KBM-7 (cell line): ENCODE measurements around the gene EPB41L2.
A peak's percentile ranks its signal among the peaks of the same experiment; 100 is the strongest.

ENCODE experiments used
- DNase-seq: peaks from one replicate; pipeline ENCODE4 v3.0.0-alpha.2; 2015
- in situ Hi-C: fragments of 300-500 bp; cut with MboI; formaldehyde crosslinking; loops from 2 replicates; pipeline ENCODE4 v1.14.3; 2020; ENCODE audit warnings: low sequenced_read_pairs, low pct_unique_long_range_greater_than_20kb, mixed read lengths

Gene EPB41L2

DNA sequence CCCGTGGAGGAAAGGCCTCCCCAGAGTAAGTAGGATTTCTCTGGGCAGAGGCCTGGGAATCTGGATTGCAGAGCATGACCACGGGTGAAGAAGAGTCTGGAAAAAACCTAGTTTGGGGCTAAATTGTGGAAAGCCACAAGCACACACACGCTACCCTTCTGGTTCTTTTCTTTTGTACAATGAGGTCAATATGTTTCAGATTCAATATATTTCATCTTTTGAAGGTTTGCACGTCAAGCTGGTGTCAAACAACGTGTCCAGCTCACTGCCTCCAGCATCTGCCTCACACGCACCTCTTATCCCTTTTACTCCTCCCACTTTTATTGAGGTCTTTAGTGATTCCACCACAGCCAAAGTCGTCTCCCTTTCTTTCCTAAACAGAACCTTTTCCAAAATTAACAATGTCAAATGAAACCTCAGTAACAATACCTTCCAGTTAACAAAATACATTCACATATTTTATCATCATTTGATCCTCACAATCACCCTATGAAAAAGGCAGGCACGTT, 773 bp upstream of the EPB41L2 start:
- DNase-seq = no peak
- in situ Hi-C loops = no loop called here

- peak; percentile 38 for DNase-seq
- in situ Hi-C loops = no loop called here
These were observed 611 bp downstream of the EPB41L2 start for GRCh38 chr6:131062241-131063027.

DNA sequence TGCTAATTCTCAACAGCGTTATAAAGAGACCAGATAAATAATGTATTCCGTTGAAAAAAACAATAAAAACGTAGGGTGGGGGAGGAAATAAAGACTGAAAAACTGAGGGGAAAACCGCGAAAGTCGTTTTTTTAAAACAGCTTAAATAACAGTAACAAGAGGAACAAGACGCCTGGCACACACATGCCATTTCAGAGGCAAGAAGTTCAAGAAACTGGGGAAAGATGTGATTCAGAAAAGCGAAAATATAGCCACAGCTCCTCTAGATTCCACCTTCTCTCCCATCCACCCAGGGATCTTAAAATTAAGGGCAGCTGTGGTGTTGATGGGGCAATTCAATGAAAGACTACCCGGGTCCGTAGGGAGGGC, 1.3 kb downstream of the EPB41L2 start:
- peak; percentile 45 for DNase-seq
- in situ Hi-C loops = no loop called here

GRCh38 chr6:131061041-131061750, 1.8 kb downstream of the EPB41L2 start:
- in situ Hi-C loops = no loop called here
- peak; percentile 34 for DNase-seq

DNA sequence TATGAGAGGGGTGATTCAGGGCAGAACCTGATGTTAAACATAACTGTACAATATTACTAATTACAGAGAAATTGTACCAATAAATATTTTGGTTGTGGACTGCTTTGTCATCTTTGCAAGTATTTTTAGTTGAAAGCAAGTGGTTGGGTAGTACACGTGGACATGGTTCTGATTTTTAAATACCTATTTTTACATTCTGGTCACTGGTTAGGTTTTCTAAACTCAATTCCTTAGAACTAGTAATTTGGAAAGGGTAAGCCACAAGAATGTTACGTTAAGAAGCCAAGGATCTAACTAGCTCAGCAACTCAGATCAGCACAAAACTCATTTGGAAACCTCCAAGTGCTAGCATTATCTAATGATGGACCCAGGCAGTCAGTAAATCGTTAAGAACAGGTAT, 2.7 kb downstream of the EPB41L2 start:
- in situ Hi-C loops = no loop called here
- DNase-seq = peak; percentile 28

DNA sequence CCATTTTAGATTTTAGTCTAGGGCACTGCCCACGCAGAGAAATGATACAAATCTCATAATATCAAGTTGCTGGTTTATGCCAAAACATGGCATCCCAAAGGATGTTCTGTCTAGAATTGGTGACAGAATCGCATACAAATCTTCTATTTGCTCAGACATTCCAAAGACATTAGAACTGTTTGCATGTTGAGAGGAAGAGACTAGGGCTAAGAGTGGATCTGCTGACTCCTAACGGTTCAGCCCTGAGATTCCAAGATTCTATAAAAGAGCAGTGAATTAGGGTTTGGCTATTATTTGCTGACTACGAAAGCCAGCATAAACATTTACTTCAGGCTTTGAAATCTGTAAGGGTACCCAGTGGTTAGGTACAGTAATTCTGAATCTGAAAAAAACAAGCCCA, 3.6 kb downstream of the EPB41L2 start:
- no peak for DNase-seq
- in situ Hi-C loops = no loop called here

- in situ Hi-C loops = no loop called here
- DNase-seq = no peak
These were observed 4.8 kb downstream of the EPB41L2 start for GRCh38 chr6:131058236-131058635.

GRCh38 chr6:131054392-131055250, 8.4 kb downstream of the EPB41L2 start:
- no peak for DNase-seq
- in situ Hi-C loops = no loop called here

DNA sequence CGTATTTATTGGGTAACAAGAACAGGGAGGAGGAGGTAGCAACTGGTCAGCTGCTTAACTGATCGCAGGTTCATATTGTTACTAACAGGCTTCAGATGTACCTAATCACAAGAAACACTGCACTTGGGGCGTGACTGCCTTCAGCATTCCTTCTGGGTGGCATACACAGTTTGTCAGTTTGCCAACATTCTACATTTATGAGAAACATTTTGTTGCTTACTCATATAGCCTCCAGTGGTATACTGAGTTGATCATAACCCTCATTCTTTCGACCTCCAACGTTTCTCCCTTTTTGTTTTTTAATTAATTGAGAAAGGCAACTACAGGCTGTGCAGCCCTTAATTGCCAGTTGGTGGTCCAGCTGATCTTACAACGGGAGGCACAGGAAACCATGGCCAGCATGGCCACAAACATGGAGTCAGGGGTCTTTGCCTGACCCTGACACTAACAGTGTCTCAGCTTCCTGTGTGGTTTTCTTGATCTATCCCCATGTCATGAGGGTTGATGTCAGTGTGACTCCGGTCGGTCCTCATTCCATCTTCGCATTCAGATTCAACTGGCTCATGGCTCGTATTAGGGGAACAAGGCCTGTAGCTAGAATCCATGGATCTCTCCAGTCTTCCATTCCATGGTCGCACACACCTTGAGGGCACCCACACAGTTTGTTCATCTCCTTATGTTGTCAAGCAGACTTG, 9.4 kb downstream of the EPB41L2 start:
- DNase-seq = no peak
- in situ Hi-C loops = no loop called here

DNA sequence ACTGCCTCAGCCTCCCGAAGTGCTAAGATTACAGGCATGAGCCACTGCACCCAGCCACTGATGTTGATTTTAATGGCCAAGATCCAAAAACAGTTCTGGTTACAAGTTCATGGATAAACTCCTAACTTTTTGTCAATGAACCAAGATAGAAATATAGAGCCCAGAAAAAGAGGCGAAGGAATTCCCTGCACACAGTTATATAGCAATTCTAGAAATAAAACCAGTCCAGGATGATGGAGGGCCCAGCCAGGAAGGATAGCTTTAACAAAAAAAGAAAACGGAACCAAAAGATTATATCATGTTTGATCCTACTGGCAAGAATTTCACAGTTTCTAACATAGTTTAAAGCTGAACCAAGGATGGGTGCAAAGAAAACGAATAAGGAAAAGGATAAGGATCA, 10.9 kb downstream of the EPB41L2 start:
- no peak for DNase-seq
- in situ Hi-C loops = no loop called here

GRCh38 chr6:131051341-131051740, 11.7 kb downstream of the EPB41L2 start:
- no peak for DNase-seq
- in situ Hi-C loops = no loop called here

DNA sequence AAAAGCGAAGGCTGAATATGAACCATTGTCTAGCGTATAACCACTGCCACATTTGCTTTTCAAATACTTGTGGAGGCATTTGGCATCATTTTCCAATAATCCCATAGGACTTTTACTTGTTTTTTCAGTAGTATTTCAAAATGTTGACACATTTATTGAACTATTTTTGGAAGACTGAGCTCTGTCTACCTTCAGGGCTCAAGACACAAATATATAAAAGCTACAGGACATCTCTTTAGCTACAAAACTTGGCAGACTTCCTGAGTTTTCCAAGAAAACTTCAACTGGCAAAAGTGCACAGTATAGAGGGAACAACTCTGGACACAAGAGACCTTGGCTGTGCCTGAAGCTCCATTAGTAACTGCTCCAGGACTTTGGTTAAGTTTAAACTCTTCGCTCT, 13.4 kb downstream of the EPB41L2 start:
- in situ Hi-C loops = no loop called here
- no peak for DNase-seq

DNA sequence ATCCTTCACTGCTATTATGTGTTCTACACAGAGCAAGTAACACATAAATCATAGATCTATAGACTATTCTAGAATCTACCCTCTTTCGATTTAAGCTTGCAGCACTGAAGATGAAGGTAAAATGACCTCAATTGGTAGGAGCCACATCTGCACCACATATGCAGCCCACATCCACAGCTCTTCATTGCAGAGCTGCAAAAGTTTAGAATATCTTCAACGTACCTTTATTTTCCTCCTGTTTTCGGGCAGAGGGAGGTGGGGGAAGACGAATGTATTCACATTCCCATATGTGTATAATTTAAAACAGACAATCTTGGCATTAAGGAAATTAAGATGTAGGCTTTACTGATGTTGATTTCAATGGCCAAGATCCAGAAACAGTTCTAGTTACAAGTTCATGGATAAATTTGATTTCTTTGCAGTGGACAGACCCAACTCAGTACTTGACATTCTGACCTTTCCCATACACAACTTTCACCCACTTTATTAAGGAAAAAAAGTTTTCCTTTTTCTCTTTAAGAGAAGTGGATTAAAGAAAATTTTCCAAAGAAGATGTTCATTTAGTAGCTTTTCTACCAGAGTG, 14.0 kb downstream of the EPB41L2 start:
- in situ Hi-C loops = no loop called here
- DNase-seq = no peak

- in situ Hi-C loops = no loop called here
- no peak for DNase-seq
These were observed 14.6 kb downstream of the EPB41L2 start for GRCh38 chr6:131048459-131048858.

- in situ Hi-C loops = no loop called here
- no peak for DNase-seq
These were observed 17.9 kb downstream of the EPB41L2 start for GRCh38 chr6:131045139-131045538.

GRCh38 chr6:131043902-131044447, 19.1 kb downstream of the EPB41L2 start:
- DNase-seq = no peak

GRCh38 chr6:131042664-131043063, 20.4 kb downstream of the EPB41L2 start:
- no peak for DNase-seq
- in situ Hi-C loops = no loop called here

More at GRCh38 chr6:131043902-131044447, 19.1 kb downstream of the EPB41L2 start:
- in situ Hi-C loops = no loop called here

DNA sequence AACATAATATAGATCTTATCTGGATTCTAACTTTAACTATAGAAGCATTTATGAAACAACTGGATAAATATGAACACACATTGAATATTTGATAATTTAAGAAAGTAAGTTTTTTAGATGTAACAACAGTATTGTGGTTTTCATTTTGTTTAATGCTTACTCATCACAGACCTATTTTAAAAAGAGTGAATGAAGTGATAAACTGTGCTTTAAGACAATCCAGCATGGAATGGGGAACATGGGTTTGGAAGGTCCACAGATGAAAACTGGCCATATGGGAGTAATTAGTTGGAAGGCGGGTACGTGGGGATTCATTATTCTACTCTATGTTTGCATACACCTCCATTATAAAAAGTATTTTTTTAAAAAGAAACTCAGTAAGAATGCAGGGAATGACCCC, 21.2 kb downstream of the EPB41L2 start:
- no peak for DNase-seq
- in situ Hi-C loops = no loop called here
